PC-9 (cell line): ENCODE measurements around the gene FAM118A.

Experiments used
- CTCF ChIP-seq: fragments of 200-600 bp; sonication (generic); conservative IDR thresholded peaks from 2 replicates; pipeline ENCODE4 v1.6.1; 2017; ENCODE audit warnings: mixed run types, antibody characterized with exemption, mild to moderate bottlenecking, moderate library complexity
- EZH2 ChIP-seq: fragments of 200-600 bp; sonication (generic); IDR thresholded peaks from 2 replicates; pipeline ENCODE4 v1.8.0; 2017; ENCODE audit warnings: antibody characterized with exemption, low read depth

GRCh38 chr22:45312856-45313255, 3.1 kb downstream of the FAM118A start:
- TF ChIP-seq CTCF (no peak), EZH2 (no peak)
